Endodermal cell (in vitro differentiated cells): ENCODE measurements around the gene TARS3. TPM values are rescaled to one million over a fixed set of nuclear protein-coding genes. Genes with fewer than 3 reads are reported as not detected.

ENCODE experiments used
- DNase-seq: peaks from one replicate; pipeline ENCODE4 v3.0.0-alpha.2; 2017
- H3K27ac ChIP-seq: 2 replicates; pipeline ENCODE4 v1.5.1; 2013; ENCODE audit warnings: mild to moderate bottlenecking, low read depth, low read length, moderate library complexity
- H3K27me3 ChIP-seq: 2 replicates; pipeline ENCODE4 v1.6.1; 2013; ENCODE audit warnings: mild to moderate bottlenecking, low read length, moderate library complexity; ENCODE audit not compliant: insufficient read depth, control insufficient read depth, poor library complexity, severe bottlenecking
- H3K36me3 ChIP-seq: 2 replicates; pipeline ENCODE4 v1.7.0; 2013; ENCODE audit warnings: mild to moderate bottlenecking, low read length, moderate library complexity; ENCODE audit not compliant: control insufficient read depth, insufficient read depth
- H3K4me1 ChIP-seq: one replicate; pipeline ENCODE4 v1.7.0; 2013; ENCODE audit warnings: low read length; ENCODE audit not compliant: control insufficient read depth, insufficient read depth
- H3K4me3 ChIP-seq: 2 replicates; pipeline ENCODE4 v1.5.1; 2013; ENCODE audit warnings: mild to moderate bottlenecking, low read length, moderate library complexity
- H3K9ac ChIP-seq: 2 replicates; pipeline ENCODE4 v1.6.1; 2013; ENCODE audit warnings: mild to moderate bottlenecking, low read length, moderate library complexity; ENCODE audit not compliant: poor library complexity, severe bottlenecking; ENCODE audit errors: extremely low read depth
- H3K9me3 ChIP-seq: 2 replicates; pipeline ENCODE4 v1.6.1; 2013; ENCODE audit warnings: mild to moderate bottlenecking, low read length, moderate library complexity; ENCODE audit not compliant: control insufficient read depth
- H3K27ac Mint-ChIP-seq: 2 replicates; pipeline ENCODE4 v1.8.0; 2020; ENCODE audit warnings: mixed read lengths
- H3K27me3 Mint-ChIP-seq: 2 replicates; pipeline ENCODE4 v1.8.0; 2021; ENCODE audit warnings: mild to moderate bottlenecking, mixed read lengths; ENCODE audit not compliant: insufficient read depth
- H3K36me3 Mint-ChIP-seq: 2 replicates; pipeline ENCODE4 v1.8.0; 2020; ENCODE audit warnings: low read depth, mixed read lengths
- H3K4me1 Mint-ChIP-seq: 2 replicates; pipeline ENCODE4 v1.8.0; 2020; ENCODE audit warnings: mixed read lengths
- H3K4me3 Mint-ChIP-seq: 2 replicates; pipeline ENCODE4 v1.8.0; 2020; ENCODE audit warnings: mild to moderate bottlenecking, moderate library complexity, mixed read lengths
- H3K9me3 Mint-ChIP-seq: 2 replicates; pipeline ENCODE4 v1.8.0; 2020; ENCODE audit warnings: mild to moderate bottlenecking, mixed read lengths
- WGBS, 2 experiments: methylation state at CpG; one replicate each; pipeline versions ENCODE4 v1.1.5 to v1.1.7; 2013; ENCODE audit warnings: missing lambda C conversion rate in 2 of 2, mixed read lengths in 1 of 2; ENCODE audit not compliant: insufficient coverage in 1 of 2, insufficient read length in 1 of 2; 5-methylcytosine and 5-hydroxymethylcytosine counted together
- total RNA-seq, 2 donors: library from RNA; stranded (reverse); fragmentation: NEBNext Ultra II Directional in 1 of 2; extraction: Animal tissue kit (Norgen Biotek cat#: 25700) in 1 of 2; gene quantifications; 2 replicates in 1 of 2; 3 replicates in 1 of 2; pipeline ENCODE4 v1.2.1, GENCODE V29; 2021
- TF ChIP-seq, protein P1 (sequence below): fragments of 200-600 bp; sonication (generic); conservative IDR thresholded peaks from 2 replicates; pipeline ENCODE4 v1.5.0; 2021; ENCODE audit warnings: antibody characterized with exemption, mild to moderate bottlenecking

The TARS3 gene
- total RNA-seq, 2 donors from 2014 or later = 11.7 to 13.6 TPM

DNA sequence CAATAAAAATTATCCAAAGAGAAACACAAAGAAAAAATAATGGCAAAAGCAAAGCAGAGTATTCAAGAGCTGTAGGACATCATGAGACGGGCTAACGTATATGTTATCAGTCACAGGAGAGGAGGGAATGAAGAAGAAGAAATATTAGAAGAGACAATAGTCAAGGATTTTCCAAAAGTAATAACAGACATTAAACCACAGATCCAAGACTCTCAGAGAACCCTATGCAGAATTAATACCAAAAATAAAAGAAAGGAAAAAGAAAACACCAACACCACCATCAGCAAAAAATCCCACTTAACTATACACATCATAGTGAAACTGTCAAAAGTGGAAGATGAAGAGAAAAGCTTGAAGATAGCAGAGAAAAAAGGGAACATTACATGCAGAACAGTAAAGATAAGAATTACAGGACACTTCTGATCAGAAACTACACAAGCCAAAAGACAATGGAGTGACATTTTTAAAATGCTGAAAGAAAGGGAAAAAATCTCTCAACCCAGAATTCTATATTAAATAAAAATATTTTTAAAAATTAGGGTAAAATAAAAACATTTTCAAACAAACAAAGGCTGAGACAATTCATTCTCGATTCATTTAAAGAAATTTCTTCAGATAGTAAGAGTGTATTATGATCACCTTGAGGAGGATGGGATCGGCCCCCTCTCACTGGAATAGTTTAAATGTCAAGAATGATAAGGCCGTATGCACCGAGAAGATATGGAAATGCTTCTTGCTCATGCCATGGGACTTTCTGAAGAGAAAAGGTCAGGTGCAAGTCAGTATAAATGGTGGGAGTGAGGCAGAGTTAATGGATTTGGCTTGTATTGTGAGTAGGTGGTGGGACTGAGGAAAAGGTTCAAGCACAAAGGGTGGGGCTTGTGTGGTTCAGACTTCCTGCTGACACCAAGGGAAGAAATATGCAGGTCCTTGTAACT, 100.6 kb downstream of the TARS3 start:
- H3K27me3 Mint-ChIP-seq = no peaks in the 10 kb centered on the region
- H3K4me3 Mint-ChIP-seq = no peak overlapping the region
- Histone ChIP-seq H3K9ac (no peak overlapping the region), H3K36me3 (no peaks in the 10 kb centered on the region), H3K27me3 (no peaks in the 10 kb centered on the region), H3K4me3 (no peak overlapping the region), H3K9me3 (peaks cover 24% of the 10 kb centered on the region), H3K27ac (no peak overlapping the region), H3K4me1 (no peaks in the 10 kb centered on the region)
- no peak for DNase-seq
- H3K27ac Mint-ChIP-seq = no peak overlapping the region
- H3K4me1 Mint-ChIP-seq = no peaks in the 10 kb centered on the region
- TF ChIP-seq, protein P1, sequence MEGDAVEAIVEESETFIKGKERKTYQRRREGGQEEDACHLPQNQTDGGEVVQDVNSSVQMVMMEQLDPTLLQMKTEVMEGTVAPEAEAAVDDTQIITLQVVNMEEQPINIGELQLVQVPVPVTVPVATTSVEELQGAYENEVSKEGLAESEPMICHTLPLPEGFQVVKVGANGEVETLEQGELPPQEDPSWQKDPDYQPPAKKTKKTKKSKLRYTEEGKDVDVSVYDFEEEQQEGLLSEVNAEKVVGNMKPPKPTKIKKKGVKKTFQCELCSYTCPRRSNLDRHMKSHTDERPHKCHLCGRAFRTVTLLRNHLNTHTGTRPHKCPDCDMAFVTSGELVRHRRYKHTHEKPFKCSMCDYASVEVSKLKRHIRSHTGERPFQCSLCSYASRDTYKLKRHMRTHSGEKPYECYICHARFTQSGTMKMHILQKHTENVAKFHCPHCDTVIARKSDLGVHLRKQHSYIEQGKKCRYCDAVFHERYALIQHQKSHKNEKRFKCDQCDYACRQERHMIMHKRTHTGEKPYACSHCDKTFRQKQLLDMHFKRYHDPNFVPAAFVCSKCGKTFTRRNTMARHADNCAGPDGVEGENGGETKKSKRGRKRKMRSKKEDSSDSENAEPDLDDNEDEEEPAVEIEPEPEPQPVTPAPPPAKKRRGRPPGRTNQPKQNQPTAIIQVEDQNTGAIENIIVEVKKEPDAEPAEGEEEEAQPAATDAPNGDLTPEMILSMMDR = no peak
- H3K36me3 Mint-ChIP-seq = peaks cover 18% of the 10 kb centered on the region
- WGBS, 2 experiments = 91 to 95% methylated on average over 4 to 6 of the region's 6 CpGs
- H3K9me3 Mint-ChIP-seq = peaks cover 30% of the 10 kb centered on the region

DNA sequence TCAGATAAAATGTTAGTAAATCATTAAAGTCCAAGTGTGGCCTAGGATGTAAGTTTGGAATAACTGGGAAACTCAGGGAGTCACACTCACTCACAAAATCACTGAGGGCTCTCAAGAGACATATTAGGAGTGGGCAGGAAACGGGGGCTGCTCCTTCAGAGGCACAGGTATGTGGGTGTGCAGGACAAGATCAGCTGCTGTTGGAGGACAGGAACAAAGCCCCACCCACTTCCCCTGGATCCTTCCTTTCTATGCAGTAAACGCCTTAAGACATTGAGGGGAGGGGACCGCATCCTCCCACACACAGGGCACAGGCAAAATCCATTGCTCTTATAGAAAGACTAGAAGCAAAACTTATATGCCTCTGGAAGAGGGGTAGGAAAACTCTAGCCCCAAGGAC, 102.3 kb downstream of the TARS3 start:
- Mint-ChIP-seq H3K4me3 (no peak overlapping the region), H3K27ac (no peak overlapping the region), H3K4me1 (peaks cover 3% of the 10 kb centered on the region), H3K36me3 (peaks cover 18% of the 10 kb centered on the region), H3K9me3 (peaks cover 30% of the 10 kb centered on the region), H3K27me3 (peaks cover under 1% of the 10 kb centered on the region)
- TF ChIP-seq, protein P1 = no peak
- 83% methylated on average over 3 of the region's 3 CpGs; no CpG with 5 or more reads in 1 of the 2 experiments for WGBS, 2 experiments
- H3K27me3 ChIP-seq = no peaks in the 10 kb centered on the region
- H3K9ac ChIP-seq = no peak overlapping the region
- DNase-seq = no peak
- no peaks in the 10 kb centered on the region for H3K4me1 ChIP-seq
- H3K9me3 ChIP-seq = peaks cover 24% of the 10 kb centered on the region
- no peaks in the 10 kb centered on the region for H3K36me3 ChIP-seq
- H3K4me3 ChIP-seq = no peak overlapping the region
- no peak overlapping the region for H3K27ac ChIP-seq

DNA sequence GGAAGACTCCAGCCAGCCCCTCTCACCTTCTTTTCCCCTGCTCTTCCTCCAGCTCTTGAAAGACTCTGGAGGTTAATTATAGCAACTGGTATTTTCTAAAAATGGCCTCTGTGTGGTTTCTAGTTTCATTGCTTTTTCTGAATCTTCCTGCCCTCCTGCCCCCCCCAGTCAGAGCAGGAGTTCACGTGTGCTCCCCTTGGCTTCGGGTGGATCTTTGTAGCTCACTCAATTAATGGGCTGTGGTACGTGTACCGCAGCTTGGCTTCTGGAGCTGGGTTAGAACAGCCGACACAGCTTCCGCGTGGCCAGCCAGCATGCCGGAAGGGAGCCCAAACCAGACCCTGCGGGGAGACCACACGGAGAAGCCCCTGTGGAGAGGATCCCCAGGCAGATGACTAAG, 103.6 kb downstream of the TARS3 start:
- H3K4me1 Mint-ChIP-seq = peaks cover 13% of the 10 kb centered on the region
- TF ChIP-seq, protein P1 = no peak
- H3K36me3 Mint-ChIP-seq = peaks cover 10% of the 10 kb centered on the region
- H3K27me3 Mint-ChIP-seq = peaks cover 10% of the 10 kb centered on the region
- Histone ChIP-seq H3K4me1 (peaks cover 3% of the 10 kb centered on the region), H3K9me3 (peaks cover 18% of the 10 kb centered on the region), H3K36me3 (no peaks in the 10 kb centered on the region), H3K4me3 (no peak overlapping the region), H3K27me3 (no peaks in the 10 kb centered on the region), H3K27ac (no peak overlapping the region), H3K9ac (no peak overlapping the region)
- no peak overlapping the region for H3K27ac Mint-ChIP-seq
- no peak for DNase-seq
- H3K9me3 Mint-ChIP-seq = peaks cover 22% of the 10 kb centered on the region
- 93 to 95% methylated on average over 7 to 10 of the region's 10 CpGs for WGBS, 2 experiments
- no peak overlapping the region for H3K4me3 Mint-ChIP-seq
